Large intestine (tissue), 3 donors: ENCODE data around the gene BBS7. TPM values are rescaled to one million over a fixed set of nuclear protein-coding genes. Genes with fewer than 3 reads are reported as not detected.
A peak's percentile ranks its signal among the peaks of the same experiment; 100 is the strongest.

Experiments
- DNase-seq, 2 donors: peaks; one replicate each; pipeline versions ENCODE4 v3.0.0 to v3.0.0-alpha.2; 2013
- H3K27ac ChIP-seq: one replicate; pipeline ENCODE4 v1.5.1; 2013; ENCODE audit warnings: low read length
- H3K27me3 ChIP-seq: 2 replicates; pipeline ENCODE4 v1.6.1; 2013; ENCODE audit warnings: low read length; ENCODE audit not compliant: control insufficient read depth, insufficient read depth
- H3K36me3 ChIP-seq: 2 replicates; pipeline ENCODE4 v1.6.1; 2013; ENCODE audit warnings: low read length; ENCODE audit not compliant: control insufficient read depth, insufficient read depth
- H3K4me1 ChIP-seq: one replicate; pipeline ENCODE4 v1.6.1; 2013; ENCODE audit warnings: low read length; ENCODE audit not compliant: control insufficient read depth, insufficient read depth
- H3K4me3 ChIP-seq: one replicate; pipeline ENCODE4 v1.5.1; 2013; ENCODE audit warnings: low read length
- H3K9me3 ChIP-seq: one replicate; pipeline ENCODE4 v1.6.1; 2013; ENCODE audit warnings: mild to moderate bottlenecking, low read depth, low read length, moderate library complexity; ENCODE audit not compliant: control insufficient read depth
- WGBS: methylation state at CpG from one replicate; pipeline ENCODE4 v1.1.5; 2013; ENCODE audit warnings: low lambda C conversion rate; ENCODE audit not compliant: insufficient coverage; 5-methylcytosine and 5-hydroxymethylcytosine counted together
- polyA plus RNA-seq: library from polyadenylated mRNA; unstranded; fragments of 120-200 nt; gene quantifications from one replicate; pipeline ENCODE4 v1.2.1, GENCODE V29; 2013

Gene BBS7
- polyA plus RNA-seq, 1 donor: 17.1 TPM

DNA sequence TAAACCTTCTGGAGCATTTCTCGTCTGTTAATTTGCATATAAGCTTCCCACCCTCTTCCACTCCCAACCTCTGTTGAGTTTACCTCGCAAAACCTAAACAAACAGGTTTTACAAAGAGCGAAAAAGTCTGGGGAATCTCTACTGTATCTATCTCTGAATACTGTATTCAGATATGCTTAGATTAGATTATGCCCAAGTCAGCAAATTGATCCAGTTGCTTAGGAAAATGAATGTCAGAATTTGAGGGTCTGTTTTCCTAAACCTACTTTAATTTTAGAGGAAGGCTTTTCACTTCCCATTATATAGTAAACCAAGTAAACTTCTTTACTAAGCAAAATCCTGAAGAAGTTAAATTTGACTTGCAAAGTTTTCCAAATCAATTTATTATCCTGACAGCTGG, 53.3 kb downstream of the BBS7 start:
- Histone ChIP-seq H3K27ac (no peak overlapping the region), H3K36me3 (peaks cover 42% of the 10 kb centered on the region), H3K9me3 (no peaks in the 10 kb centered on the region), H3K27me3 (no peaks in the 10 kb centered on the region), H3K4me1 (no peaks in the 10 kb centered on the region), H3K4me3 (no peak overlapping the region)
- 91% methylated on average over 1 of the region's 3 CpGs for WGBS
- no peak for DNase-seq

GRCh38 chr4:121814756-121815155, 55.5 kb downstream of the BBS7 start:
- H3K27ac ChIP-seq: no peak overlapping the region
- no peaks in the 10 kb centered on the region for H3K9me3 ChIP-seq
- no peaks in the 10 kb centered on the region for H3K27me3 ChIP-seq
- H3K4me1 ChIP-seq: no peaks in the 10 kb centered on the region
- no peak for DNase-seq
- WGBS: 100% methylated on average over 2 of the region's 2 CpGs
- no peak overlapping the region for H3K4me3 ChIP-seq
- peaks cover 49% of the 10 kb centered on the region for H3K36me3 ChIP-seq

DNA sequence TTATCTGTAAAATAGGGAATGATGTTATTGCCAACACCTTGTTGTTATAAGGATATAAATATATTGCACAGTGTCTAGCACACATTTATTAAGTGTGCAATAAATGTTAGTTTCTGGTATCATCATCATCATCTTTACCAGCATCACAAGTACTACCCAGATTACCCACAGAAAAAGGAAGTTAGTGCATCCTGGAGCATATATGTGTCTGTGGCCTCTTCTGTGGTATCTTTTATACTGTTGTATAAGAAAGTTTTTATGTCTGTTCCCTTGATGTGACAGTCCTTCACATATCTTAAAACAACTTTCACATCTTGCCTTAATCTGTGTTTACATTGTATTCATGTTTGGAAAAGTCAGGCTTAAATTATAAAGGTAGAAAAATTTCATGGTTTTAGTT, 59.2 kb downstream of the BBS7 start:
- no peaks in the 10 kb centered on the region for H3K27me3 ChIP-seq

GRCh38 chr4:121806411-121806810, 63.9 kb downstream of the BBS7 start:
- Histone ChIP-seq H3K27ac (no peak overlapping the region), H3K36me3 (peaks cover 67% of the 10 kb centered on the region), H3K4me3 (no peak overlapping the region), H3K9me3 (no peaks in the 10 kb centered on the region), H3K27me3 (no peaks in the 10 kb centered on the region), H3K4me1 (peaks cover 2% of the 10 kb centered on the region)
- DNase-seq: no peak
- WGBS: no CpG with 5 or more reads among the region's 4 CpGs

More for the DNA sequence above, 59.2 kb downstream of the BBS7 start:
- no peak for DNase-seq
- no peaks in the 10 kb centered on the region for H3K9me3 ChIP-seq
- H3K4me1 ChIP-seq: no peaks in the 10 kb centered on the region
- peaks cover 65% of the 10 kb centered on the region for H3K36me3 ChIP-seq
- no peak overlapping the region for H3K4me3 ChIP-seq
- no peak overlapping the region for H3K27ac ChIP-seq

DNA sequence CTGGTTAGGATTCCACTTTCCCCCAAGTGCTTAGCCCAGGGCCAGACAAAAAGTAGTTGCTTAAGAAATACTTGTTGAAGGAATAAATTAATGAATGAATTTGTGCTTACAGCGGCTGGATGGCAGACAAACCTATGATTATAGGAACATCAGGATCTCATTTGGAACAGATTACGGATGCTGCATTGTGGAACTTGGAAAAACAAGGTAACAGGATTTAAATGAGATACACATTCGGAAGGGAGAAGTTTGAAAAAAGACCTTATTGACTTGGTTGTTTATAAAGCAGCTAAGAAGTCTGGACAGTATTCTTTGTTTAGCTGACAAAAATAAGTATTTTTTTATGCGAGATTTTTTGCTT, 68.6 kb downstream of the BBS7 start:
- Histone ChIP-seq H3K27me3 (no peaks in the 10 kb centered on the region), H3K4me1 (peaks cover 13% of the 10 kb centered on the region), H3K9me3 (no peaks in the 10 kb centered on the region), H3K27ac (peak overlapping the region; percentile 94), H3K4me3 (peak overlapping the region; percentile 90), H3K36me3 (peaks cover 36% of the 10 kb centered on the region)
- 18% methylated on average over 4 of the region's 4 CpGs for WGBS
- no peak for DNase-seq

- no peaks in the 10 kb centered on the region for H3K27me3 ChIP-seq
- peak within 1 kb of the TSS; percentile 94 for H3K27ac ChIP-seq
- 0% methylated on average over 3 of the region's 48 CpGs for WGBS
- peak within 1 kb of the TSS; percentile 90 for H3K4me3 ChIP-seq
- no peaks in the 10 kb centered on the region for H3K9me3 ChIP-seq
- peaks cover 13% of the 10 kb centered on the region for H3K4me1 ChIP-seq
- H3K36me3 ChIP-seq: peaks cover 31% of the 10 kb centered on the region
- DNase-seq: peak; percentile 92 to 97
Measured at GRCh38 chr4:121800961-121801714, 69.1 kb downstream of the BBS7 start, which contains the start of gene EXOSC9. Gene EXOSC9 (plus strand): TSS chr4:121801323. CDS start chr4:121801425, 102 bp downstream.

- Histone ChIP-seq H3K4me3 (peak overlapping the region; percentile 90), H3K36me3 (peaks cover 26% of the 10 kb centered on the region), H3K9me3 (no peaks in the 10 kb centered on the region), H3K27me3 (no peaks in the 10 kb centered on the region), H3K4me1 (peaks cover 13% of the 10 kb centered on the region), H3K27ac (peak overlapping the region; percentile 94)
- no CpG with 5 or more reads among the region's 8 CpGs for WGBS
- DNase-seq: no peak
Measured at GRCh38 chr4:121800638-121800960, 69.7 kb downstream of the BBS7 start.

DNA sequence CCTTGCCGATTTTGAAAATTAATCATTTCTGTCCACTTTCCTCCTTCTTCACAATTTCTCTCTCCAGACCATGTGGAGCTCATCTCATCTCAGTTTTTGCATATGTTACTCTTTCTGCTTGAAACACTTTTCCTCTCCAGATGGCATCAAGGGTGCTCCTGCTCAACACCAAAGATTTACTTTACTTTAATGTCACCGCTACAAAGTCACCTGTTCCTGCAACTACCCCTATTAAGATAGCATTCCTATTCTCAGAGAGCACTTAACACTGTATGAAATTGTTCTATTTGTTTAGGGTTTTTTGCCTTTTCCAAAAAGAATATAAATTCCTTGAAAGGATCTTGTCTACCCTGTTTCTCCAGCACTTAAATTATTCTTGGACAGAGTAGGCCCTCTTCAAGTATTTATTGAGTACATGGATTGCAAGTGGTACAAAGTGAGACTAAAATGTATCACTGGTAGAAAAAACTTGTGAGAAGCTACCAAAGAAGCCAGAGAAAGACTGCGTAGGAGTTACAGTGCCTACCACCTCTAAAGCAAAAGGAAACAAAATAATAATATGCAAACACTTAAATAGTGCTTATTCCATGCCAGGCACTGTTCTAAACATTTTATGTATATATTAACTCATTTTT, 70.3 kb downstream of the BBS7 start:
- Histone ChIP-seq H3K4me3 (no peak overlapping the region), H3K4me1 (peaks cover 13% of the 10 kb centered on the region), H3K27ac (peak overlapping the region; percentile 94), H3K27me3 (no peaks in the 10 kb centered on the region), H3K9me3 (no peaks in the 10 kb centered on the region), H3K36me3 (peaks cover 22% of the 10 kb centered on the region)
- DNase-seq: no peak
- WGBS: 83% methylated on average over 1 of the region's 3 CpGs

DNA sequence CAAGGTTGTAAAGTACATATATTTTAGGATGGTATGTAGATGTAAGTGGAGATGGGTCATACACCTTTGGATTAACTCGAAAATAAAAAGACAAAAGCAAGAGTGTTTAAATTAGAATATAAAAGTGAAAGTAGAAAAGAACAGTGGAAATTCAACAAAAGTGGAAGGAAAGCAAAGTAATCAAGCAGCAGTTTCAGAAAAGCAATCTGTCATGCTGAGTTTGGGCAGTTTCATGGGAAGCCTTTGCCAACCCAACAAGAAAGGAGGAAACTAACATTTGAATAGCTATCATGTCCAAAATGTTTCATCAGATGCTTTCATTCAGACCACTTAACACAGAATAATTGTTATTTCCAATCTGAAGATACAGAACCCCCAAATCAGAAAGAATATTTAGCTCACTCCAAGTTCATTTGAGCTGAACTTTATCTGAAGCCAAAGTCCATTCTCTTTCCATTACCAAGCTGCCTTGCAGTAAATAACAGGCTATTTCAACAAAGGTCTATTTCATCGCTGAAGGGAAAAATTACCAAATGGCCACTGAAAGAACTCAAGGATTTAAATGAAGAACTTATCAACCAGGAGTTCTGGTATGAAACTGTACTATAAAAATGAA, 71.0 kb downstream of the BBS7 start:
- peak overlapping the region; percentile 94 for H3K27ac ChIP-seq
- peaks cover 16% of the 10 kb centered on the region for H3K36me3 ChIP-seq
- peak; percentile 57 to 82 for DNase-seq
- no peaks in the 10 kb centered on the region for H3K9me3 ChIP-seq
- WGBS: 75% methylated on average over 1 of the region's 2 CpGs
- no peaks in the 10 kb centered on the region for H3K27me3 ChIP-seq
- no peak overlapping the region for H3K4me3 ChIP-seq
- peaks cover 13% of the 10 kb centered on the region for H3K4me1 ChIP-seq

GRCh38 chr4:121796283-121796682, 74.0 kb downstream of the BBS7 start:
- H3K27me3 ChIP-seq: no peaks in the 10 kb centered on the region
- H3K27ac ChIP-seq: no peak overlapping the region
- H3K36me3 ChIP-seq: no peaks in the 10 kb centered on the region
- H3K9me3 ChIP-seq: no peaks in the 10 kb centered on the region
- peaks cover 11% of the 10 kb centered on the region for H3K4me1 ChIP-seq
- no peak overlapping the region for H3K4me3 ChIP-seq
- DNase-seq: no peak
